ENCODE data around the gene BCL10. TPM values are rescaled to one million over a fixed set of nuclear protein-coding genes. Genes with fewer than 3 reads are reported as not detected.
A peak's percentile ranks its signal among the peaks of the same experiment; 100 is the strongest.

Gene BCL10
- total RNA-seq, 1 experiment from 2014 or later: 29.9 TPM

DNA sequence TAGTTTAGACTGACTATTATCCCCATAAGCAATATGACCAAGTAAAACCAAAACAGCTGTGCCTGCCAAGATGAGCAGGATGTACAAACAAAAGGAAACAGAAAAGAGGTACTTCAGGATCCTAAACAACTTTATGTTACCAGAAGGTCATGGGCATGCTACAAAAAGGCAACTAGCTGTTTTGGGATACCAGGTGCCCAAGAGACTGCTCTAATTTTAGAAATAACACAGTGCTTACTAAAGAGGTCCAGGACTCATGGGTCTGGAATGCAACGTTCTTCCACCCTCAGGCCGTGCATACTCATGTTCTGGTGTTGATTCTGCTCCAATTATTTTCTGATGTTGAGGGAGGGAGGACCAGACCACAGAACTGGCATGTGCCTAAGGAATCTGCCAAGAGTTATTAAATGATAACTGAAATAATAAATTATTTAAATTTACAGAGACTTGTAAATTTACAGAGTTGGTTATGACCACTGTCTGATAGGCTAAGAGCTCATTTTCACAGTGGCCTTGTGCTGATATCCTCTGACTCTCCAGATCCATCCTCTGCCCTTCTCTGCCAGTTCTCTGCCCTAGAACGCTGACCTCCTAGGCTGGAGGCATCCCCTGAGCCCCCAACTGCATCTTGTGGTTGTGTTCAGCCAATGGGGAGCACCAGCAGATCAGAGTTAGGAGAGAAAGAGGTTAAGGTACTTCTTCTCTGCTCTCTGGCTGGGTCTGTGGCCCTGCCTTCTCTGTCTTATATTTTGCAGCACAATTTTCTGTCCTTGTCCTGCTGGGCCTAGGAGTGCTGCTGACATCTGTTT lies 37.7 kb upstream of the BCL10 start:
- ChIA-PET CTCF (interaction anchor here (0.6 kb wide), 1 partner anchor 537 kb away, joined by 3 read pairs; no protein-coding TSS in a partner anchor), POLR2A (ENCODE audit: unreplicated experiment) (interaction anchor here (0.5 to 0.6 kb wide), 2 partner anchors 16 to 263 kb away, joined by 3 read pairs; no protein-coding TSS in a partner anchor)
- Histone ChIP-seq H2AFZ (ENCODE audit: low read length) (no peak overlapping the region), H3K9me2 (replicated peaks; ENCODE audit: low read length) (no peaks in the 10 kb centered on the region), H3K27ac (ENCODE audit: low read length) (peak overlapping the region; percentile 56), H3K4me2 (ENCODE audit: low read length) (peak overlapping the region; percentile 35), H3K27me3 (ENCODE audit: low read length) (no peaks in the 10 kb centered on the region), H3K4me1 (ENCODE audit: insufficient read depth, low read length) (peaks cover 43% of the 10 kb centered on the region), H3K79me2 (ENCODE audit: low read length) (no peaks in the 10 kb centered on the region), H3K36me3 (ENCODE audit: low read depth, low read length) (0 out of 2 replicates have a peak, but pooled peaks cover 3% of the 10 kb centered on the region), H3K9me3 (ENCODE audit: low read length) (no peaks in the 10 kb centered on the region), H3F3A (ENCODE audit: low read length, unreplicated experiment) (no peaks in the 10 kb centered on the region), H3K9ac (ENCODE audit: low read length) (0 out of 2 replicates have a peak overlapping the region, but pooled peaks have one; percentile 6), H4K20me1 (ENCODE audit: low read length) (no peaks in the 10 kb centered on the region), H3K4me3 (ENCODE audit: low read length) (no peak overlapping the region)
- intact Hi-C loops (cut with micrococcal nuclease): loop anchor here (2.0 to 5.0 kb wide), 2 partner anchors 15 to 48 kb away; no protein-coding TSS in a partner anchor
- no TSS peak for BruUV-seq (replicated peaks)
- ATAC-seq (peak; percentile 97), DNase-seq (peak; percentile 96)
- TF ChIP-seq EZH2phosphoT487 (IDR thresholded peaks at IDR 0.05; ENCODE audit: borderline replicate concordance, low read length) (no peak), EZH2 (IDR thresholded peaks at IDR 0.05; ENCODE audit: low read length, unreplicated experiment) (no peak)
- TF ChIP-seq, protein P1, sequence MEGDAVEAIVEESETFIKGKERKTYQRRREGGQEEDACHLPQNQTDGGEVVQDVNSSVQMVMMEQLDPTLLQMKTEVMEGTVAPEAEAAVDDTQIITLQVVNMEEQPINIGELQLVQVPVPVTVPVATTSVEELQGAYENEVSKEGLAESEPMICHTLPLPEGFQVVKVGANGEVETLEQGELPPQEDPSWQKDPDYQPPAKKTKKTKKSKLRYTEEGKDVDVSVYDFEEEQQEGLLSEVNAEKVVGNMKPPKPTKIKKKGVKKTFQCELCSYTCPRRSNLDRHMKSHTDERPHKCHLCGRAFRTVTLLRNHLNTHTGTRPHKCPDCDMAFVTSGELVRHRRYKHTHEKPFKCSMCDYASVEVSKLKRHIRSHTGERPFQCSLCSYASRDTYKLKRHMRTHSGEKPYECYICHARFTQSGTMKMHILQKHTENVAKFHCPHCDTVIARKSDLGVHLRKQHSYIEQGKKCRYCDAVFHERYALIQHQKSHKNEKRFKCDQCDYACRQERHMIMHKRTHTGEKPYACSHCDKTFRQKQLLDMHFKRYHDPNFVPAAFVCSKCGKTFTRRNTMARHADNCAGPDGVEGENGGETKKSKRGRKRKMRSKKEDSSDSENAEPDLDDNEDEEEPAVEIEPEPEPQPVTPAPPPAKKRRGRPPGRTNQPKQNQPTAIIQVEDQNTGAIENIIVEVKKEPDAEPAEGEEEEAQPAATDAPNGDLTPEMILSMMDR (conservative IDR thresholded peaks at IDR 0.05; ENCODE audit: low read depth, low read length): no peak

DNA sequence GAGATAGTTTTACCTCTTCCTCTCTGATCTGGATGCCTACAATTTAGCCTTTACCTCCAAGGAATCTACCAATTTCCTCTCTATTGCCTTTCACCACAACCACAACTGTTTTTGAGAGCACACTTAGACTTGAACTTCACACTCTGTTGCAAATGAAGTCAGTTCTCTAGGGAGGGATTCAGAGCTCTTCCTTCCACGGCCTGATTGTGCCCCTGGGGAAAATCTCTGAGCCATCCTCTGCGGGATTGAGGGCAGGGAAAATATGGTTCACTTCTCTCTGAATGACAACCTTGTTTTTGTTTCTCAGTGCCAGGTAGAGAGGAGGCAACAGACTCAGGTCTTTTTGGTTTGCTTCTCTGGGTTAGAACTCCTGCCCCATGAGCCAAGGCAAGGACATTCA lies 35.4 kb upstream of the BCL10 start:
- POLR2A ChIA-PET (ENCODE audit: unreplicated experiment): interaction anchor here (0.7 kb wide), 1 partner anchor 258 kb away, joined by 3 read pairs; no protein-coding TSS in a partner anchor
- no peak for TF ChIP-seq EZH2phosphoT487 (IDR thresholded peaks at IDR 0.05; ENCODE audit: borderline replicate concordance, low read length)
- no peak for TF ChIP-seq EZH2 (IDR thresholded peaks at IDR 0.05; ENCODE audit: low read length, unreplicated experiment)
- TF ChIP-seq, protein P1 (conservative IDR thresholded peaks at IDR 0.05; ENCODE audit: low read depth, low read length): no peak
- H2AFZ ChIP-seq (ENCODE audit: low read length): no peak overlapping the region
- H3K4me1 ChIP-seq (ENCODE audit: insufficient read depth, low read length): peaks cover 44% of the 10 kb centered on the region
- H3K79me2 ChIP-seq (ENCODE audit: low read length): no peaks in the 10 kb centered on the region
- H3K27me3 ChIP-seq (ENCODE audit: low read length): no peaks in the 10 kb centered on the region
- H4K20me1 ChIP-seq (ENCODE audit: low read length): no peaks in the 10 kb centered on the region
- H3K4me2 ChIP-seq (ENCODE audit: low read length): no peak overlapping the region
- H3K36me3 ChIP-seq (ENCODE audit: low read depth, low read length): no peaks in the 10 kb centered on the region
- no peak overlapping the region for H3K9ac ChIP-seq (ENCODE audit: low read length)
- H3K27ac ChIP-seq (ENCODE audit: low read length): no peak overlapping the region
- intact Hi-C loops (cut with micrococcal nuclease): loop anchor here (5.0 kb wide), 1 partner anchor 50 kb away; no protein-coding TSS in a partner anchor
- DNase-seq (no peak), ATAC-seq (no peak)
- no peak overlapping the region for H3K4me3 ChIP-seq (ENCODE audit: low read length)
- CTCF ChIA-PET: no interaction called here
- H3K9me2 ChIP-seq (replicated peaks; ENCODE audit: low read length): no peaks in the 10 kb centered on the region
- H3K9me3 ChIP-seq (ENCODE audit: low read length): no peaks in the 10 kb centered on the region
- H3F3A ChIP-seq (ENCODE audit: low read length, unreplicated experiment): no peaks in the 10 kb centered on the region
- no TSS peak for BruUV-seq (replicated peaks)
